Upper lobe of left lung (tissue), 6 donors: ENCODE measurements around the gene L2HGDH. TPM values are rescaled to one million over a fixed set of nuclear protein-coding genes. Genes with fewer than 3 reads are reported as not detected.
"Not testable (repeated sequence)": the region's sequence is repeated elsewhere in the genome, so short reads cannot be mapped to it uniquely, and the experiment has no call there.

Experiments used
- ATAC-seq, 2 donors: fragments of 200-7000 bp; cut with Tn5 transposase; one replicate each; pipeline ENCODE4 v1.9.1; 2022; ENCODE audit warnings: mild to moderate bottlenecking in 2 of 2, moderate library complexity in 2 of 2; ENCODE audit not compliant: low FRiP score in 2 of 2
- DNase-seq, 2 donors: peaks; one replicate each; pipeline ENCODE4 v3.0.0-alpha.2; 2019 to 2020
- H3K27ac ChIP-seq, 4 donors: fragments of 200-600 bp; sonication (generic); one replicate each; pipeline ENCODE4 v1.5.1; 2016 to 2019
- H3K27me3 ChIP-seq, 4 donors: fragments of 200-600 bp; sonication (generic); one replicate each; pipeline ENCODE4 v1.5.1; 2017 to 2019
- H3K36me3 ChIP-seq, 4 donors: fragments of 200-600 bp; sonication (generic); one replicate each; pipeline ENCODE4 v1.5.1; 2016 to 2019
- H3K4me1 ChIP-seq, 4 donors: fragments of 200-600 bp; sonication (generic); one replicate each; pipeline ENCODE4 v1.5.1; 2018 to 2019
- H3K4me3 ChIP-seq, 4 donors: fragments of 200-600 bp; sonication (generic); one replicate each; pipeline ENCODE4 v1.5.1; 2017 to 2019; ENCODE audit warnings: mild to moderate bottlenecking in 2 of 4, moderate library complexity in 1 of 4
- H3K9me3 ChIP-seq, 4 donors: fragments of 200-600 bp; sonication (generic); one replicate each; pipeline ENCODE4 v1.5.1; 2018 to 2019
- EP300 ChIP-seq, 4 donors: sonication (generic); formaldehyde crosslinking; IDR thresholded peaks; one replicate each; pipeline ENCODE4 v1.5.1; 2017; ENCODE audit warnings: antibody characterized with exemption in 4 of 4, control low read depth in 2 of 4
- POLR2A ChIP-seq, 4 donors: fragments of 450-650 bp; IDR thresholded peaks; one replicate each; pipeline ENCODE4 v1.5.1; 2016 to 2017; ENCODE audit warnings: antibody characterized with exemption in 4 of 4, mild to moderate bottlenecking in 2 of 4
- POLR2AphosphoS5 ChIP-seq, 2 donors: sonication (generic); formaldehyde crosslinking; IDR thresholded peaks; one replicate each; pipeline ENCODE4 v1.5.1; 2017; ENCODE audit warnings: antibody characterized with exemption in 2 of 2
- WGBS, 2 donors: methylation state at CpG; one replicate each; pipeline ENCODE4 v1.1.5; 2017 to 2018; 5-methylcytosine and 5-hydroxymethylcytosine counted together
- total RNA-seq, 6 donors: library from RNA; depleted of rRNA in 4 of 6; stranded (reverse); fragments of >200 nt in 4 of 6; gene quantifications; one replicate each; pipeline versions ENCODE4 v1.1.0 to v1.2.1, GENCODE V29; 2016 to 2021
- TF ChIP-seq, protein P1 (sequence below), 6 experiments: fragments of 450-650 bp in 4 of 6; fragments of 200-600 bp in 2 of 6; sonication (generic) in 2 of 6; IDR thresholded peaks; one replicate each; pipeline ENCODE4 v1.5.1; 2016 to 2019; ENCODE audit warnings: antibody characterized with exemption in 6 of 6
- donor health status: DM: no; HTN: no; CAD: no; lungs with moderate emphysema.
- donor health status: DM: no; HTN: yes; CAD: no; lungs with severe emphysema.

Gene L2HGDH
- total RNA-seq, 6 donors from 2014 or later, result 1.1 to 10.1 (median 4.6) TPM

DNA sequence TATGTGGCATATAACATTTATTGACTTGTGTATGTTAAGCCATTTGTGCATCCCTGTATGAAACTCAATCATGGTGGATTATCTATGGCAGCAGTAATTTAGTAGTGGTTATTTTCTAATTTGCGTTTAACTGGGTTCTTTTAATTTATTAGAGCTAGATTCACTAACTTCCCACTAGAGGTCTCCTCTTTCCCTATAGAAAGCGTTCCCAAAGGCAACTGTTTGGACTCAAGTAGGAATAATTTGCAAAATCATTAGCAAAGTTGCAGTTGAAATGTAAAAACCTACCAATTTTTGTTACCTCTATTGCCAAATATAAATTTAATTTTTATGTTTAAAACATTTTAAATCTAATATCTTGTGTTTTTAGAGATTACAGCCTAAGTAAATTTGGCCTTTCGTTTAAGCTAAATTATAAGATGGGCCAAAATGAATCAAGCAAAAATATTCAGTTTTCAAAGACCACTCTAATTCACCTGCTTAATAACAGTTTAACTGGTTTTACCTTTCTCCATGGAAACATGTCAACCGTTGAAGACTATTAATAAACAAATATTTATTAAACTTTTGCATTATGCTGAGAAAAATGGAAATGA lies 6.1 kb upstream of the L2HGDH start:
- no peak for DNase-seq
- 39 to 50% methylated on average over 4 of the region's 4 CpGs for WGBS, 2 donors
- H3K9me3 ChIP-seq, result no peaks in the 10 kb centered on the region
- H3K27me3 ChIP-seq, result no peaks in the 10 kb centered on the region
- no peak overlapping the region for H3K4me3 ChIP-seq
- no peak for ATAC-seq
- TF ChIP-seq POLR2AphosphoS5 (IDR thresholded peaks at IDR 0.05) (no peak), POLR2A (IDR thresholded peaks at IDR 0.05) (no peak), EP300 (IDR thresholded peaks at IDR 0.05) (no peak)
- TF ChIP-seq, protein P1, sequence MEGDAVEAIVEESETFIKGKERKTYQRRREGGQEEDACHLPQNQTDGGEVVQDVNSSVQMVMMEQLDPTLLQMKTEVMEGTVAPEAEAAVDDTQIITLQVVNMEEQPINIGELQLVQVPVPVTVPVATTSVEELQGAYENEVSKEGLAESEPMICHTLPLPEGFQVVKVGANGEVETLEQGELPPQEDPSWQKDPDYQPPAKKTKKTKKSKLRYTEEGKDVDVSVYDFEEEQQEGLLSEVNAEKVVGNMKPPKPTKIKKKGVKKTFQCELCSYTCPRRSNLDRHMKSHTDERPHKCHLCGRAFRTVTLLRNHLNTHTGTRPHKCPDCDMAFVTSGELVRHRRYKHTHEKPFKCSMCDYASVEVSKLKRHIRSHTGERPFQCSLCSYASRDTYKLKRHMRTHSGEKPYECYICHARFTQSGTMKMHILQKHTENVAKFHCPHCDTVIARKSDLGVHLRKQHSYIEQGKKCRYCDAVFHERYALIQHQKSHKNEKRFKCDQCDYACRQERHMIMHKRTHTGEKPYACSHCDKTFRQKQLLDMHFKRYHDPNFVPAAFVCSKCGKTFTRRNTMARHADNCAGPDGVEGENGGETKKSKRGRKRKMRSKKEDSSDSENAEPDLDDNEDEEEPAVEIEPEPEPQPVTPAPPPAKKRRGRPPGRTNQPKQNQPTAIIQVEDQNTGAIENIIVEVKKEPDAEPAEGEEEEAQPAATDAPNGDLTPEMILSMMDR (IDR thresholded peaks at IDR 0.05), result peak; percentile 36 to 61 (median 53)
- no peak overlapping the region for H3K27ac ChIP-seq
- H3K36me3 ChIP-seq, result peaks cover 0 to 9% (median 2%) of the 10 kb centered on the region in 4 donors
- peaks cover 14 to 22% (median 18%) of the 10 kb centered on the region in 4 donors for H3K4me1 ChIP-seq

DNA sequence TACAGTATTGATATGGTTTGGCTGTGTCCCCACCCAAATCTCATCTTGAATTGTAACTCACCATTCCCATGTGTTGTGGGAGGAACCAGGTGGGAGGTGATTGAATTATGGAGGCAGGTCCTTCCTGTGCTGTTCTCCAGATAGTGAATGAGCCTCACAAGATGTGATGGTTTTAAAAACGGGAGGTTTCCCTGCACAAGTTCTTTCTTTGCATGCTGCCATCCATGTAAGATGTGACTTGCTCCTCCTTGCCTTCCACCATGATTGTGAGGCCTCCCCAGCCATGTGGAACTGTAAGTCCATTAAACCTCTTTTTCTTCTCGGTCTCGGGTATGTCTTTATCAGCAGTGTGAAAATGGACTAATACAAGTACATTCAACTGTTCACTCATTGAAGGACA lies 2.1 kb upstream of the L2HGDH start:
- peaks cover 15 to 24% (median 16%) of the 10 kb centered on the region in 4 donors for H3K4me1 ChIP-seq
- whole genome bisulfite sequencing, 2 donors, result 95% methylated on average over 3 of the region's 3 CpGs
- not testable (repeated sequence) for H3K9me3 ChIP-seq, DNase-seq, H3K27ac ChIP-seq, H3K27me3 ChIP-seq, H3K4me3 ChIP-seq, ATAC-seq, H3K36me3 ChIP-seq

DNA sequence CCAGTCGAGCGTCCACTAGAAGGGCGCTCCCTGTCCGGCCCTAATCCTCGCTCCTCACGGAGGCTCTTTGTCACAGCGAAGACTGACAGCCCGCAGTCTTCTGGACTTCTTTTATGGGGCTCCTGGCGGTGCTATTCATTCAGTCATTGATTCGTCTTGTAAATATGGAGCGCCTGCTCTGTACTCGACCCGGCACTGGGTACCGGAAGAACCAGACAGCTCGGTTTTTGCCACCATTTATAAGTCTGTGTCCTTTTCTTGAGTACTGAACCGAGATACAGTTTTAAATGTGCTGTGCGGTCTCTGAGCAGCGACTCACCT lies 665 bp upstream of the L2HGDH start:
- H3K27ac ChIP-seq, result peak overlapping the region; percentile 94 to 97 (median 95)
- H3K9me3 ChIP-seq, result no peaks in the 10 kb centered on the region
- H3K4me3 ChIP-seq, result peak overlapping the region; percentile 47 to 81 (median 74)
- H3K36me3 ChIP-seq, result peaks cover 0 to 6% (median 0%) of the 10 kb centered on the region in 4 donors
- 4 to 6% methylated on average over 10 to 18 of the region's 18 CpGs for WGBS, 2 donors
- peaks cover 15 to 21% (median 16%) of the 10 kb centered on the region in 4 donors for H3K4me1 ChIP-seq
- DNase-seq, result no peak
- no peak for TF ChIP-seq EP300 (IDR thresholded peaks at IDR 0.05)
- TF ChIP-seq, protein P1 (IDR thresholded peaks at IDR 0.05), result no peak
- TF ChIP-seq POLR2A (IDR thresholded peaks at IDR 0.05), result no peak
- TF ChIP-seq POLR2AphosphoS5 (IDR thresholded peaks at IDR 0.05), result no peak
- peak; percentile 2 to 50 for ATAC-seq
- H3K27me3 ChIP-seq, result no peaks in the 10 kb centered on the region

DNA sequence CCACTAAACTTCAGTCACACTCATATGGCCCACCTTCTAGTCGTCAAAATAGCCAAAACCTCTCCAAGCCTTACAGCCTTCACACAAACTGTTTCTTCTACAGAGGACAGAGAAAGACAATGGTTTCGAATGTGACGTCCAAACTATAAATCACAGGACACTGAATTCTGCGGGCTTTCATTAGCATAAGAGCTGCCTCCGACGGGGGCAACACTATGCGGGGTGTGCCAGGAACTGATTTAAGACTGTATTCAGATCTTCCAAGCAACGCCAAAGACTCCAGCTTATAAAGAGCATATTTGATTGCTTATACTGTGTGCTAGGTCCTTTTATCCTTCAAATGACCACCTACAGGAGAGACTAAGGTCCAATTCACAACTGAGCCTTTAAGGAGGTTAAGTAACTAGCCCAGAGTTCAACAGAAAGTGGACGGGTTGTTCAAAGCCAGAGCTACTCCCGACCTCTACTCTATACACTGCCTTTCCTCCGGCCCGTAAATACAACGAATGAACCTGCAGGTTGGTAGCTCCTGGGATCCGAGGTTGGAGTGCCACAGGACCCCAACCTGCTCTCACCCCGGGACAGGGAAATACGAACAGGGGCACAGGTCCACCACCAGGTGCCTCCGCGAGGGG lies 575 bp downstream of the L2HGDH start:
- ATAC-seq (peak in 1 of 2 donors; percentile 20), DNase-seq (no peak)
- peaks cover 15 to 19% (median 16%) of the 10 kb centered on the region in 4 donors for H3K4me1 ChIP-seq
- TF ChIP-seq, protein P1 (IDR thresholded peaks at IDR 0.05), result peak in 2 of 6 experiments; percentile 50 to 71
- TF ChIP-seq EP300 (IDR thresholded peaks at IDR 0.05), result no peak
- H3K27me3 ChIP-seq, result no peaks in the 10 kb centered on the region
- no peaks in the 10 kb centered on the region for H3K9me3 ChIP-seq
- H3K36me3 ChIP-seq, result peaks cover 0 to 6% (median 0%) of the 10 kb centered on the region in 4 donors
- peak overlapping the region; percentile 72 to 81 (median 74) for H3K4me3 ChIP-seq
- WGBS, 2 donors, result 3 to 4% methylated on average over 12 to 16 of the region's 18 CpGs
- H3K27ac ChIP-seq, result peak overlapping the region; percentile 94 to 97 (median 95)

DNA sequence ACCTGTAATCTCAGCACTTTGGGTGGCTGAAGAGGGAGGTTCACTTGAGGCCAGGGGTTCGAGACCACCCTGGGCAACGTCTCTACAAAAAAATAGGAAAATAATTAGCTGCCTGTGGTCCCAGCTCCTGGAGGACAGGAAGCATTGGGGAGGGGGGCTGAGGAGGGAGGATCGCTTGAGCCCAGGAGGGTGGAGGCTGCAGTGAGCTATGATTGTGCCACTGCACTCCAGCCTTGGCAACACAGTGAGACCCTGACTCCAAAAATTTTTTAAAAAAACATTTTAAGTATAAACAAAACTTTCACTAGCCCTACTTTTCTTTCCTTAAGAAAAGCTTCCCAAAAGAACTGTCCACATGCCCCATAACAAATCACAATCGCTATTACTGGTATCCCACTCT lies 1.6 kb downstream of the L2HGDH start:
- WGBS, 2 donors, result 90 to 94% methylated on average over 4 of the region's 4 CpGs
- Histone ChIP-seq H3K4me3 (no peak overlapping the region), H3K36me3 (peaks cover 0 to 6% (median 0%) of the 10 kb centered on the region in 4 donors), H3K27me3 (no peaks in the 10 kb centered on the region), H3K27ac (no peak overlapping the region), H3K4me1 (peaks cover 15 to 19% (median 16%) of the 10 kb centered on the region in 4 donors), H3K9me3 (no peaks in the 10 kb centered on the region)
- DNase-seq (no peak), ATAC-seq (no peak)
- TF ChIP-seq POLR2AphosphoS5 (IDR thresholded peaks at IDR 0.05) (no peak), POLR2A (IDR thresholded peaks at IDR 0.05) (no peak), EP300 (IDR thresholded peaks at IDR 0.05) (no peak)
- TF ChIP-seq, protein P1 (IDR thresholded peaks at IDR 0.05), result no peak
